Gastrocnemius medialis (tissue), 4 donors: ENCODE results near the gene TMEM150C. TPM values are rescaled to one million over a fixed set of nuclear protein-coding genes. Genes with fewer than 3 reads are reported as not detected.

Source experiments
- ATAC-seq, 2 donors: fragments of 150-250 bp; one replicate each; pipeline ENCODE4 v1.9.1; 2016
- DNase-seq, 2 donors: peaks; one replicate each; pipeline ENCODE4 v3.0.0-alpha.2; 2019
- H3K27ac ChIP-seq, 4 donors: fragments of 200-600 bp; sonication (generic); 1 replicate in 1 of 4; 2 replicates in 3 of 4; pipeline ENCODE4 v1.5.1; 2016 to 2018; ENCODE audit warnings: mild to moderate bottlenecking in 2 of 4, moderate library complexity in 1 of 4
- H3K27me3 ChIP-seq, 3 donors: fragments of 200-600 bp; sonication (generic) in 2 of 3; 1 replicate in 1 of 3; 2 replicates in 2 of 3; pipeline versions ENCODE4 v1.5.1 to v1.6.0; 2016 to 2019; ENCODE audit warnings: mild to moderate bottlenecking in 1 of 3, moderate library complexity in 1 of 3
- H3K36me3 ChIP-seq, 2 donors: fragments of 200-600 bp; sonication (generic) in 1 of 2; one replicate each; pipeline ENCODE4 v1.5.1; 2017 to 2018
- H3K4me1 ChIP-seq, 2 donors: fragments of 200-600 bp; sonication (generic) in 1 of 2; one replicate each; pipeline ENCODE4 v1.5.1; 2016 to 2017; ENCODE audit warnings: mild to moderate bottlenecking in 2 of 2
- H3K4me3 ChIP-seq, 4 donors: fragments of 200-600 bp; sonication (generic) in 3 of 4; 1 replicate in 1 of 4; 2 replicates in 3 of 4; pipeline ENCODE4 v1.5.1; 2016 to 2019; ENCODE audit warnings: mild to moderate bottlenecking in 2 of 4
- H3K9me3 ChIP-seq, 3 donors: fragments of 200-600 bp; sonication (generic) in 2 of 3; 1 replicate in 1 of 3; 2 replicates in 2 of 3; pipeline ENCODE4 v1.5.1; 2016 to 2019
- CTCF ChIP-seq, 5 experiments: fragments of 450-650 bp in 3 of 5; fragments of 200-600 bp in 2 of 5; sonication (generic) in 2 of 5; IDR thresholded peaks in 4 of 5; conservative IDR thresholded peaks in 1 of 5; 1 replicate in 4 of 5; 2 replicates in 1 of 5; pipeline ENCODE4 v1.5.1; 2016 to 2019; ENCODE audit warnings: antibody characterized with exemption in 5 of 5, mild to moderate bottlenecking in 3 of 5, moderate library complexity in 3 of 5
- POLR2A ChIP-seq, 2 donors: fragments of 450-650 bp; IDR thresholded peaks; one replicate each; pipeline ENCODE4 v1.6.1; 2017; ENCODE audit warnings: antibody characterized with exemption in 2 of 2, mild to moderate bottlenecking in 2 of 2, moderate library complexity in 2 of 2
- in situ Hi-C, 4 donors: fragments of 200-750 bp; cut with MboI; loops; one replicate each; pipeline versions ENCODE4 v1.15.0 to v1.8.0; 2017; ENCODE audit warnings: low sequenced_read_pairs in 4 of 4
- intact Hi-C: fragments of 100-400 bp; cut with DNase I; formaldehyde crosslinking; loops from one replicate; pipeline ENCODE4 v1.15.1; 2023; ENCODE audit warnings: low total_unique reads
- total RNA-seq, 4 donors: library from RNA; depleted of rRNA; stranded (reverse); fragments of >200 nt; gene quantifications; one replicate each; pipeline versions ENCODE4 v1.1.0 to v1.2.3, GENCODE V29; 2016

TMEM150C gene
- total RNA-seq, 4 donors from 2014 or later = 5.5 to 13.5 (median 7.8) TPM

- Histone ChIP-seq H3K27ac (no peak overlapping the region), H3K4me3 (no peak overlapping the region), H3K9me3 (no peaks in the 10 kb centered on the region), H3K4me1 (no peaks in the 10 kb centered on the region), H3K36me3 (no peaks in the 10 kb centered on the region), H3K27me3 (no peaks in the 10 kb centered on the region)
- DNase-seq (no peak), ATAC-seq (no peak)
- intact Hi-C loops = no loop called here
- TF ChIP-seq CTCF (IDR thresholded peaks at IDR 0.05 in 4 of 5, conservative IDR thresholded peaks at IDR 0.05 in 1 of 5) (no peak), POLR2A (IDR thresholded peaks at IDR 0.05) (no peak)
- in situ Hi-C loops = no loop called here
Measured at GRCh38 chr4:82524570-82525152, 37.1 kb downstream of the TMEM150C start.

GRCh38 chr4:82523179-82523578 lies 38.6 kb downstream of the TMEM150C start:
- TF ChIP-seq CTCF (IDR thresholded peaks at IDR 0.05 in 4 of 5, conservative IDR thresholded peaks at IDR 0.05 in 1 of 5) = no peak
- TF ChIP-seq POLR2A (IDR thresholded peaks at IDR 0.05) = no peak
- Histone ChIP-seq H3K9me3 (no peaks in the 10 kb centered on the region), H3K27ac (no peak overlapping the region), H3K4me3 (no peak overlapping the region), H3K4me1 (no peaks in the 10 kb centered on the region), H3K36me3 (no peaks in the 10 kb centered on the region), H3K27me3 (no peaks in the 10 kb centered on the region)
- no peak for ATAC-seq
- DNase-seq = no peak
- intact Hi-C loops (no loop called here), in situ Hi-C loops (no loop called here)

DNA sequence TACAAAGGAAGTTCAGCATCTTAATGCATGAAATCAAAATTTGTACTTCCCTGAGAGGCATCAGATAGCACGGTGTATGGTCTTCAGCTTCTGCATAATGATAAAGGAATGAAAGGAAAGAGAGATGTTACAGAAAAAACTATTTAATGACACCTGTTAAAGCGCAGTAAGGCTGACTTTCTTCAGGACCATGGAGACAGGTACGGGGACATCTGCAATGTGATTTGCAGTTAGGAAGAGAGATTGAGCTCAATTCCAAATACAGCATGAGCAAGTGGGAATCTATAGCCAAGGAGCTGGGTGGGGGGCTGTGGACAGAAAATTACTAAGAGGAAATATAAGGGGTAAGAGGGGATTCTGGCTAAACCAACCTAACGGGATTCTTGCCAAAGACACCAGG lies 39.3 kb downstream of the TMEM150C start:
- intact Hi-C loops = no loop called here
- H3K4me1 ChIP-seq = no peaks in the 10 kb centered on the region
- H3K27ac ChIP-seq = no peak overlapping the region
- in situ Hi-C loops = no loop called here
- ATAC-seq (no peak), DNase-seq (no peak)
- H3K36me3 ChIP-seq = no peaks in the 10 kb centered on the region
- no peaks in the 10 kb centered on the region for H3K27me3 ChIP-seq
- no peaks in the 10 kb centered on the region for H3K9me3 ChIP-seq
- H3K4me3 ChIP-seq = no peak overlapping the region
- no peak for TF ChIP-seq CTCF (IDR thresholded peaks at IDR 0.05 in 4 of 5, conservative IDR thresholded peaks at IDR 0.05 in 1 of 5)
- TF ChIP-seq POLR2A (IDR thresholded peaks at IDR 0.05) = no peak

- no peak for DNase-seq
Measured at GRCh38 chr4:82521283-82521682, 40.5 kb downstream of the TMEM150C start.

More at GRCh38 chr4:82521283-82521682, 40.5 kb downstream of the TMEM150C start:
- intact Hi-C loops = no loop called here
- TF ChIP-seq POLR2A (IDR thresholded peaks at IDR 0.05) (no peak), CTCF (IDR thresholded peaks at IDR 0.05 in 4 of 5, conservative IDR thresholded peaks at IDR 0.05 in 1 of 5) (no peak)
- Histone ChIP-seq H3K4me1 (peaks cover 0 to 10% of the 10 kb centered on the region in 2 donors), H3K27me3 (no peaks in the 10 kb centered on the region), H3K27ac (no peak overlapping the region), H3K9me3 (no peaks in the 10 kb centered on the region), H3K4me3 (no peak overlapping the region), H3K36me3 (no peaks in the 10 kb centered on the region)
- in situ Hi-C loops = no loop called here
- ATAC-seq = no peak
